ENCODE data around the gene GABRA5.

GABRA5 gene

GRCh38 chr15:26928051-26928450, 61.2 kb downstream of the GABRA5 start:
- no peak overlapping the region for H3K4me3 Mint-ChIP-seq
- H3K27me3 Mint-ChIP-seq: no peaks in the 10 kb centered on the region
- no peaks in the 10 kb centered on the region for H3K4me1 Mint-ChIP-seq
- peaks cover 6% of the 10 kb centered on the region for H3K9me3 Mint-ChIP-seq
- H3K27ac Mint-ChIP-seq: no peak overlapping the region
- ATAC-seq (no peak), DNase-seq (no peak)
- H3K36me3 Mint-ChIP-seq (ENCODE audit: low read depth): no peaks in the 10 kb centered on the region

- ATAC-seq (no peak), DNase-seq (no peak)
- H3K4me1 Mint-ChIP-seq: no peaks in the 10 kb centered on the region
- no peak overlapping the region for H3K4me3 Mint-ChIP-seq
- no peaks in the 10 kb centered on the region for H3K27me3 Mint-ChIP-seq
- peaks cover 6% of the 10 kb centered on the region for H3K9me3 Mint-ChIP-seq
- H3K27ac Mint-ChIP-seq: no peak overlapping the region
- H3K36me3 Mint-ChIP-seq (ENCODE audit: low read depth): no peaks in the 10 kb centered on the region
These were observed 62.7 kb downstream of the GABRA5 start for GRCh38 chr15:26929588-26929987.

- no peak for ATAC-seq
- Mint-ChIP-seq H3K36me3 (ENCODE audit: low read depth) (no peaks in the 10 kb centered on the region), H3K9me3 (peaks cover 6% of the 10 kb centered on the region), H3K4me3 (no peak overlapping the region), H3K27me3 (no peaks in the 10 kb centered on the region), H3K27ac (no peak overlapping the region), H3K4me1 (no peaks in the 10 kb centered on the region)
- no peak for DNase-seq
These were observed 68.0 kb downstream of the GABRA5 start for GRCh38 chr15:26934848-26935247.

DNA sequence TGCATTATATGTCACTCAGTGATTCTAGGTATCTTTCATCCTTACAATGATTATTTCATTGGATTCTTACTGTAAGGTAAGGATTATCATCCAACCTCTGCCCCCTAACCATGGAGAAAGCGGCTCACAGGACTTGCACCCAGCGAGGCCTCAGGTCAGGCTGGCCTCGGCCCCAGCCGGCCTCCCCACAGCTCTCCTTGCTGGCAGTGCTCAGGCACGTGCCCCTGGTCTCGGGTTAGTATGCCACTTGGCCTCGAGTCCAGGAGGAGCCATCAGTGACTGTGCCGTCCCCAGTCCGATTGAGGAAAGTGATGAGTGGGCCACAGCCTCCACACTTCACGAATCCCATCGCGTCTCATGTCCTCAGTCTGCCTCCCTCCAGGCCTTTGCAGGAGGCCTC, 68.5 kb downstream of the GABRA5 start:
- no peak for DNase-seq
- no peaks in the 10 kb centered on the region for H3K4me1 Mint-ChIP-seq
- no peak overlapping the region for H3K27ac Mint-ChIP-seq
- H3K9me3 Mint-ChIP-seq: peaks cover 6% of the 10 kb centered on the region
- no peaks in the 10 kb centered on the region for H3K27me3 Mint-ChIP-seq
- H3K4me3 Mint-ChIP-seq: no peak overlapping the region
- H3K36me3 Mint-ChIP-seq (ENCODE audit: low read depth): no peaks in the 10 kb centered on the region
- ATAC-seq: no peak

- ATAC-seq (no peak), DNase-seq (no peak)
- H3K4me1 Mint-ChIP-seq: no peaks in the 10 kb centered on the region
- H3K36me3 Mint-ChIP-seq (ENCODE audit: low read depth): no peaks in the 10 kb centered on the region
- H3K27ac Mint-ChIP-seq: no peak overlapping the region
- peaks cover 4% of the 10 kb centered on the region for H3K9me3 Mint-ChIP-seq
- no peak overlapping the region for H3K4me3 Mint-ChIP-seq
- no peaks in the 10 kb centered on the region for H3K27me3 Mint-ChIP-seq
These were observed 69.6 kb downstream of the GABRA5 start for GRCh38 chr15:26936502-26936901.

DNA sequence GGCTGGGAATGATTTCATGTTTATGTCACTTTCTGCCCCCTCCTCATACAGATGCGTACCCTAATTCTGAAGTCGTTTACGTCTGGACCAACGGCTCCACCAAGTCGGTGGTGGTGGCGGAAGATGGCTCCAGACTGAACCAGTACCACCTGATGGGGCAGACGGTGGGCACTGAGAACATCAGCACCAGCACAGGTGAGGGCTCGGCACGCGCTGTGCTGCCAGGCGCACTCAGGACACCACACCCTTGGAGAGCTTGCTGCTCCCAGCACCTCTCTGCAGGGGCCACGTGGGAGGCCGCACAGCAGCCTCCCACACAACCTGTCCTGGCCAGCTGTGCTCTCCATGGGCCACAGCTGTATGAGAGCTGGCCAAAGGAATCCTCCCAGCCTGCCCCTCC, 70.3 kb downstream of the GABRA5 start:
- no peak for ATAC-seq
- H3K4me3 Mint-ChIP-seq: no peak overlapping the region
- DNase-seq: no peak

DNA sequence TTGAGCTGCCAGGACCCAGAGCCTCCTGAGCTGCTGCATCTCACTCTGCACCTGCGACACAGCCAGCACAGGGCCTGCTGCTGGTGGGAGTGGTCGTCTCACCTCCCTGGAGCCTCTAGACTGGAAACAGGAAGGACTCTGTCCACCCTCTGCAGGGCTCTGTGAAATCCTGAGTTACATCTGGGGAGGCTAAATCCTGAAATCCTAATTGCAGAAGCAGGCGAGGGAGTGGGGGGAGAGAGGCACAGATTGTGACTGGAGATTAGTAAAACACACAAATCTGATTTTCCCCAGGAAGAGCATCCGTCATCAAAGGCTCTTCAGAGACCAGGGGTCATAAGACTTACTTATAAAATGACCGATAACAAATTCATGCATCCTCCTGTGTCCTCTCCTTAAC, 72.5 kb downstream of the GABRA5 start:
- Mint-ChIP-seq H3K36me3 (ENCODE audit: low read depth) (no peaks in the 10 kb centered on the region), H3K4me1 (no peaks in the 10 kb centered on the region), H3K27me3 (no peaks in the 10 kb centered on the region), H3K9me3 (no peaks in the 10 kb centered on the region), H3K27ac (no peak overlapping the region), H3K4me3 (no peak overlapping the region)
- ATAC-seq (no peak), DNase-seq (no peak)

More for the DNA sequence above, 70.3 kb downstream of the GABRA5 start:
- Mint-ChIP-seq H3K4me1 (no peaks in the 10 kb centered on the region), H3K27me3 (no peaks in the 10 kb centered on the region), H3K27ac (no peak overlapping the region), H3K36me3 (ENCODE audit: low read depth) (no peaks in the 10 kb centered on the region), H3K9me3 (no peaks in the 10 kb centered on the region)

GRCh38 chr15:26941489-26941888, 74.6 kb downstream of the GABRA5 start:
- Mint-ChIP-seq H3K36me3 (ENCODE audit: low read depth) (no peaks in the 10 kb centered on the region), H3K27ac (no peak overlapping the region), H3K4me1 (no peaks in the 10 kb centered on the region), H3K27me3 (no peaks in the 10 kb centered on the region), H3K4me3 (no peak overlapping the region), H3K9me3 (no peaks in the 10 kb centered on the region)
- ATAC-seq: no peak
- DNase-seq: no peak

DNA sequence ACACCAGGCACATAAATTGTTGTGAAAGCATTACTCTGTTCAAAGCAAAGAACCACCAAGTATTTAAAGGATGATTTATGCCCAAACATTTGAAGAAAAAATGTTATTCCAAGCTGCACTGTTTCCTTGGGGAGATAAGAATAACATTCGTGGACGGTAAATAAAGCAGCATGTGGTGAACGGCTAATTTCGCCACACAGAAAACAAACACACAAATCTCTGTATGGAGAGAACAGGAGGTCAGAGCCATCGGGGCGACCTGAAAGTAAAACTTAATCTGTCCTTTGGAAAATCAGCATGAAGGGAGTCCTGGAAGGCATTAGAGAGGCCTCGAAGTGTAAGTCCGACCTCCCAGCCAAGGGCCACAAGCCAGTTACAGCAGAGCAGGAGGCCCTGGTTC, 77.0 kb downstream of the GABRA5 start:
- Mint-ChIP-seq H3K36me3 (ENCODE audit: low read depth) (no peaks in the 10 kb centered on the region), H3K27ac (no peak overlapping the region), H3K9me3 (peaks cover 4% of the 10 kb centered on the region), H3K4me1 (no peaks in the 10 kb centered on the region), H3K4me3 (no peak overlapping the region), H3K27me3 (no peaks in the 10 kb centered on the region)
- no peak for ATAC-seq
- DNase-seq: no peak

DNA sequence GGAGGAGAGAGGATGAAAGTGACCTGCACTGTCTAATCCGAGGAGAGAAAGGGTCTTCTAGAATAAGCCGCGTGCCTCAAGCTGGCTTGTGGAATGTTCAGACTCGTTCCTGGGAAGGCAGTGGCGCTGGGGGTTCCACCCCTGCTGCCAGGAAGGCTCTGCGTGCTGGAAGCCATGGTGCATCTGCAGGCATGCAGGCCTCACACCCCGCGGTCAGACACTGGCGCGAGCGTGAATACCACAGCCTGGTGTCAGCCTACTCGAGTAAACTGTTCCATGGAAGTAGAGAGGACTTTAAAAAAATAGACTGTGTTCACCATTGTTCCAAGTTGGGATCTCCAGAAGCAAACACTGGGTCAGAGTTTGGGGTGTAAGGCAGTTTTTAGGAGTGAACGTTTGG, 78.2 kb downstream of the GABRA5 start:
- Mint-ChIP-seq H3K4me3 (no peak overlapping the region), H3K27ac (no peak overlapping the region), H3K36me3 (ENCODE audit: low read depth) (no peaks in the 10 kb centered on the region), H3K27me3 (no peaks in the 10 kb centered on the region), H3K4me1 (no peaks in the 10 kb centered on the region), H3K9me3 (peaks cover 4% of the 10 kb centered on the region)
- ATAC-seq: no peak
- no peak for DNase-seq

GRCh38 chr15:26950001-26950400, 83.1 kb downstream of the GABRA5 start:
- no peak overlapping the region for H3K4me3 Mint-ChIP-seq
- H3K36me3 Mint-ChIP-seq (ENCODE audit: low read depth): no peaks in the 10 kb centered on the region
- ATAC-seq (no peak), DNase-seq (no peak)
- H3K27ac Mint-ChIP-seq: no peak overlapping the region
- peaks cover 21% of the 10 kb centered on the region for H3K9me3 Mint-ChIP-seq
- H3K27me3 Mint-ChIP-seq: no peaks in the 10 kb centered on the region
- H3K4me1 Mint-ChIP-seq: no peaks in the 10 kb centered on the region

GRCh38 chr15:26954403-26954802, 87.5 kb downstream of the GABRA5 start:
- no peaks in the 10 kb centered on the region for H3K36me3 Mint-ChIP-seq (ENCODE audit: low read depth)
- no peak for ATAC-seq
- no peaks in the 10 kb centered on the region for H3K27me3 Mint-ChIP-seq
- H3K27ac Mint-ChIP-seq: no peak overlapping the region
- DNase-seq: no peak
- H3K9me3 Mint-ChIP-seq: peaks cover 18% of the 10 kb centered on the region
- no peak overlapping the region for H3K4me3 Mint-ChIP-seq
- H3K4me1 Mint-ChIP-seq: no peaks in the 10 kb centered on the region

DNA sequence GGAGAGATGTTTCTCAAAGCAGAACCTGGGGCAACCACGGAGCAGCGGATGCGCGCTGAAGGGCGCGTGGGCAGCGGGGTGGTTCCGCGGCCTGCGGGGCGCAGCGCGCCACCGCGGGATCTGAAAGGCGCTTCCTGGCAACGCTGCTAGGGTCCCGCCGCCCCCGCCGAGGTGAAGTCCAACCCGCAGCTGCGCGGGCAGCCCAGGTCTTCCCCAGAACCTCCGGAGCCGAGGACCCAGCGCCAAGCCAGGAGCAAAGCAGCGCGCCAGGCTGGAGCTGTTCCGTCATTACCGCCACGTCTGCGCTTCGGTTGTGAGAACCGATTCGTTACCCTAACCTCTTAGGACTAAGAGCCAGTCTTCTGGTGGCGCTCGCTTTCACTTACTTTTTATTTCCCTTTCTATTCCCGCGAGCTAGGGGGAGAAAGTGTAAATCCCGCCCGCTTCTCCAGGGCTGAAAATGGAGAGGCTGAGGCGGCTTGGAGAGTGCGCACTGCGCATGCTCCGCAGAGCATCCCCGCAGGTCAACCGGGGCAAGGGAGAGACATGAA, 100.9 kb downstream of the GABRA5 start:
- Mint-ChIP-seq H3K4me1 (no peaks in the 10 kb centered on the region), H3K4me3 (no peak overlapping the region), H3K27ac (no peak overlapping the region), H3K9me3 (peaks cover 5% of the 10 kb centered on the region), H3K27me3 (peaks cover 16% of the 10 kb centered on the region), H3K36me3 (ENCODE audit: low read depth) (peaks cover 1% of the 10 kb centered on the region)
- ATAC-seq: no peak
- DNase-seq: no peak

DNA sequence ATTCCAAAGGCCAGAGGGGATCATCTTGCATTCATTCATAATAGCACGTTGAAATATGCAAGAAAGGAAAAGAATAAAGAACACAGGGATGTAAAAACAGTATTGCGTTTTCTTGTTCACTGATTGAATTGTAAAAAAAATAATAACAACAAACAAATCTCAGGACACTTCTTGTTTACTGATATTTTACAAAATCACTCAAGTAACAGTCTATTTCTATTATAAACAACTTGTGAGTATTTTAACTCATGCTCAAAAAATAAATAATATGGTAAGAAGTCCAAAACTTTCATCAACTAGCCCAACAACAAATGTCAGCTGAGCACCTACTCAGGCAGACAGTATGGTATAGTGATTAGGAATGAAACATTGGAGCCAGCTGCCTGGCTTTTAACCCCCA, 101.9 kb downstream of the GABRA5 start:
- H3K4me3 Mint-ChIP-seq: no peak overlapping the region
- peaks cover 16% of the 10 kb centered on the region for H3K27me3 Mint-ChIP-seq
- no peak overlapping the region for H3K27ac Mint-ChIP-seq
- no peaks in the 10 kb centered on the region for H3K4me1 Mint-ChIP-seq
- peaks cover 1% of the 10 kb centered on the region for H3K36me3 Mint-ChIP-seq (ENCODE audit: low read depth)
- DNase-seq: no peak
- peaks cover 4% of the 10 kb centered on the region for H3K9me3 Mint-ChIP-seq
- no peak for ATAC-seq

- DNase-seq (no peak), ATAC-seq (no peak)
- no peaks in the 10 kb centered on the region for H3K9me3 Mint-ChIP-seq
- H3K27me3 Mint-ChIP-seq: peaks cover 16% of the 10 kb centered on the region
- H3K27ac Mint-ChIP-seq: no peak within 1 kb of the TSS
- H3K4me1 Mint-ChIP-seq: no peaks in the 10 kb centered on the region
- H3K36me3 Mint-ChIP-seq (ENCODE audit: low read depth): peaks cover 1% of the 10 kb centered on the region
- H3K4me3 Mint-ChIP-seq: no peak within 1 kb of the TSS
These were observed 103.9 kb downstream of the GABRA5 start, which contains the start of gene GABRG3 for GRCh38 chr15:26970712-26971210. Gene GABRG3, plus strand, starts transcription at chr15:26971181.
